GM19324 (cell line): ENCODE data around the gene LRRC55.

Experiments
- ATAC-seq: cut with Tn5 transposase; IDR thresholded peaks from one replicate; pipeline ENCODE4 v1.9.1; 2021; ENCODE audit warnings: mild to moderate bottlenecking, moderate library complexity; ENCODE audit not compliant: unreplicated experiment, low FRiP score

The LRRC55 gene

DNA sequence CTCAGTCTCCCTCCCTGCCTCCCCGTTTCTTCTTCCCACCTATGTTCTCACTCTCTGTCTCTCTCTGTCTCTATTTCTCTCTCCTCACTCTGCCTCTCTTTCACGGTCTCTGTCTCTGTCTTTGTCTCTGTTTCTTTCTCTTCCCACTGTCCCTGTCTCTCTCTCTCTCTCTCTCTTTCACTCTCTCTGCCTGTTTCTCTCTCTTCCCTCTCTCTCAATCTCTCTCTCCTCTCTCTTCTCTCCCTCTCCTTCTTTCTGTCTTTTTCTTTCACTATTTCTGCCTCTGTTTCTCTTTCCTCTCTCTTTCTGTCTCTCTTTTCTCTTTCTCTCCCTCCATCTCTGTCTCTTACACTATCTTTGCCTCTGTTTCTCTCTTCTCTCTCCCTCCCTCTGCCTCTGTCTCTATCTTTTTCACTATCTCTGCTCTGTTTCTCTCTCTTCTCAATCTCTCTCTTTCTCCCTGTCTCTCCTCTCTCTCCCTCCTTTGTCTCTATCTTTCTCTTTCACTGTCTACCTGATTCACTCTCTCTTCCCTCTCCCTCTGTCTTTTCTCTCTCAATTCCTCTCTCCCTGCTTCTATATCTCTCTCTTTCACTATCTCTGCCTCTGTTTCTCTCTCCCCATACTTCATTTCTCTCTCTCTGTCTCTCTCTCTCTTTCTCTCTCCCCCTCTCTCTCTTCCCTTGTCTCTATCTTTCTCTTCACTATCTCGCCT is 49.9 kb downstream of the LRRC55 start:
- no peak for ATAC-seq

DNA sequence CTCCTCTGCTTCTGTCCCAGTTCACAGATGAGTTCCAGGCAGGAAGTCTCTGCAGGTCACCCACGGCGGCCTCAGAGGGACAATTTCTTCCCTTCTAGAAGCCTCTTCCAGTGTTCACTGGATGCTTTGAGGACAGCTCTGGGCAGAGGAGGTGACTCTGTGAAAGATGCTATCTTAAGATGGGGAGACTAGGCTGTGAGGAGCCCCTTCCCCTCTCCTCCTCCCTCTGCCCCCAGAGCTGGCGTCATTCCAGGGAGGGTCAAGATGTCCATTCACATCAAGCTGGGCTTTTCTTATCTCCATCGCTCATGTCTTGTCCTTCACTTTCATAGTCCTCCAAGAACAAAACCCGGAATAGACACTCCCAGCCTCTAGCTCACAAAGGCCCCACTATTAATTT is 51.9 kb downstream of the LRRC55 start:
- no peak for ATAC-seq

- ATAC-seq, result no peak
Observed at GRCh38 chr11:57235761-57236703, 54.3 kb downstream of the LRRC55 start.

- no peak for ATAC-seq
Observed at GRCh38 chr11:57237204-57237681, 55.5 kb downstream of the LRRC55 start, which contains the start of gene APLNR. APLNR (minus strand) TSS chr11:57237250; CDS start chr11:57237004, 246 bp downstream.

GRCh38 chr11:57239348-57239747 is 57.6 kb downstream of the LRRC55 start:
- no peak for ATAC-seq

GRCh38 chr11:57240007-57240406 is 58.3 kb downstream of the LRRC55 start:
- ATAC-seq, result no peak

DNA sequence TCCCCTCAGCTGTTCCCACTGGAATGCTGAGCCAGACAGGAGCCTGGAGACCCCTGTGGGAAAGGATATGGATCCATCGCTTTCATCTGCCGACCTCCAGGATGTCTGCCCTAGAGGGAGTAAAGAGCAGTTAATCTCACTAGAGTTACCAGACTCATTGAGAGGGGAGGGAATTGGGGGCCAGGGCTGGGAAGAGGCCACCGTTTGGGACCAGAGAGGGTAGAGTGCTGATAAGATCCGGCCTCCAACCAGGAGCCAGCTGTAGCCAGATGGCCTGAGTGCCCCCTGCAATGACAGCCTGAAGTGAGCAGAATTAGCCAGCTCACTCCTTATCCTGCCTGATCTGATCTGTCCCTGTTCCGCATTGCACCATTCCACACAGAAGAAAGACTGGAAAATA is 59.0 kb downstream of the LRRC55 start:
- ATAC-seq, result no peak
